Lower lobe of right lung (tissue), 2 donors: ENCODE data around the gene SKOR1. TPM values are rescaled to one million over a fixed set of nuclear protein-coding genes. Genes with fewer than 3 reads are reported as not detected.

ENCODE experiments used
- ATAC-seq, 2 donors: fragments of 200-7000 bp; cut with Tn5 transposase; one replicate each; pipeline ENCODE4 v1.9.1; 2020 to 2022; ENCODE audit warnings: mild to moderate bottlenecking in 2 of 2, moderate library complexity in 2 of 2
- DNase-seq: peaks from one replicate; pipeline ENCODE4 v3.0.0-alpha.2; 2020
- H3K27ac ChIP-seq: fragments of 200-600 bp; one replicate; pipeline ENCODE4 v1.8.0; 2022
- H3K27me3 ChIP-seq: fragments of 200-600 bp; one replicate; pipeline ENCODE4 v1.8.0; 2022; ENCODE audit warnings: low read depth
- H3K36me3 ChIP-seq: fragments of 200-600 bp; one replicate; pipeline ENCODE4 v1.8.0; 2022; ENCODE audit warnings: mild to moderate bottlenecking
- H3K4me1 ChIP-seq: fragments of 200-600 bp; one replicate; pipeline ENCODE4 v1.8.0; 2022
- H3K4me3 ChIP-seq: fragments of 200-600 bp; one replicate; pipeline ENCODE4 v1.8.0; 2022; ENCODE audit warnings: mild to moderate bottlenecking
- H3K9me3 ChIP-seq: fragments of 200-600 bp; one replicate; pipeline ENCODE4 v1.8.0; 2022
- CTCF ChIP-seq: fragments of 200-600 bp; IDR thresholded peaks from one replicate; pipeline ENCODE4 v1.8.0; 2022; ENCODE audit warnings: antibody characterized with exemption, mild to moderate bottlenecking
- intact Hi-C: fragments of 100-400 bp; cut with DNase I; formaldehyde crosslinking; loops from one replicate; pipeline ENCODE4 v1.11.0; 2022
- total RNA-seq: library from RNA; stranded (reverse); fragmentation: NEBNext Ultra II Directional; extraction: Animal tissue kit (Norgen Biotek cat#: 25700); gene quantifications from one replicate; pipeline ENCODE4 v1.2.1, GENCODE V29; 2021
- donor health status: DM: no; HTN: yes; CAD: no; lungs with severe emphysema.

Gene SKOR1
- total RNA-seq, 1 donor from 2014 or later = 0.41 TPM

GRCh38 chr15:67796196-67797127 lies 28.8 kb upstream of the SKOR1 start:
- TF ChIP-seq CTCF = no peak
- intact Hi-C loops = no loop called here
- H3K9me3 ChIP-seq = peaks cover 13% of the 10 kb centered on the region
- ATAC-seq = no peak
- DNase-seq = no peak
- H3K4me3 ChIP-seq = no peak overlapping the region
- no peaks in the 10 kb centered on the region for H3K27me3 ChIP-seq
- H3K4me1 ChIP-seq = no peaks in the 10 kb centered on the region
- no peak overlapping the region for H3K27ac ChIP-seq
- no peaks in the 10 kb centered on the region for H3K36me3 ChIP-seq

GRCh38 chr15:67799801-67800205 lies 25.5 kb upstream of the SKOR1 start:
- Histone ChIP-seq H3K9me3 (peaks cover 9% of the 10 kb centered on the region), H3K27ac (no peak overlapping the region), H3K4me3 (no peak overlapping the region), H3K4me1 (no peaks in the 10 kb centered on the region), H3K27me3 (no peaks in the 10 kb centered on the region), H3K36me3 (no peaks in the 10 kb centered on the region)
- ATAC-seq (no peak), DNase-seq (no peak)
- no peak for TF ChIP-seq CTCF
- intact Hi-C loops = no loop called here

GRCh38 chr15:67801142-67801541 lies 24.2 kb upstream of the SKOR1 start:
- intact Hi-C loops = no loop called here
- Histone ChIP-seq H3K4me3 (no peak overlapping the region), H3K27me3 (no peaks in the 10 kb centered on the region), H3K4me1 (no peaks in the 10 kb centered on the region), H3K9me3 (no peaks in the 10 kb centered on the region), H3K36me3 (peaks cover 1% of the 10 kb centered on the region), H3K27ac (no peak overlapping the region)
- no peak for TF ChIP-seq CTCF
- no peak for ATAC-seq
- DNase-seq = no peak

- H3K36me3 ChIP-seq = peaks cover 5% of the 10 kb centered on the region
- H3K27me3 ChIP-seq = no peaks in the 10 kb centered on the region
- no peak for TF ChIP-seq CTCF
- no peak for DNase-seq
- no peak overlapping the region for H3K27ac ChIP-seq
- H3K4me1 ChIP-seq = no peaks in the 10 kb centered on the region
- no peak for ATAC-seq
- no peaks in the 10 kb centered on the region for H3K9me3 ChIP-seq
- intact Hi-C loops = no loop called here
- no peak overlapping the region for H3K4me3 ChIP-seq
These were observed 23.1 kb upstream of the SKOR1 start for GRCh38 chr15:67801926-67802914.

GRCh38 chr15:67803299-67803698 lies 22.0 kb upstream of the SKOR1 start:
- H3K4me1 ChIP-seq = no peaks in the 10 kb centered on the region
- DNase-seq = no peak
- no peak overlapping the region for H3K27ac ChIP-seq
- TF ChIP-seq CTCF = no peak
- ATAC-seq = no peak
- H3K27me3 ChIP-seq = no peaks in the 10 kb centered on the region
- peaks cover 5% of the 10 kb centered on the region for H3K36me3 ChIP-seq
- no peak overlapping the region for H3K4me3 ChIP-seq
- no peaks in the 10 kb centered on the region for H3K9me3 ChIP-seq
- intact Hi-C loops = no loop called here
